Astrocyte (in vitro differentiated cells and primary cell): ENCODE results near the gene TMED6. TPM values are rescaled to one million over a fixed set of nuclear protein-coding genes. Genes with fewer than 3 reads are reported as not detected.

Experiments used
- DNase-seq: peaks from one replicate; pipeline ENCODE4 v3.0.0-alpha.2; 2010; ENCODE audit warnings: low read depth
- FAIRE-seq: peaks from 2 replicates; lab custom pipeline; 2011; peaks lifted over from hg19 to GRCh38; lab: Jason Lieb, UNC
- H2AFZ ChIP-seq: 2 replicates; pipeline ENCODE4 v1.6.0; 2012; ENCODE audit warnings: low read depth, low read length, inconsistent platforms
- H3K27ac ChIP-seq: 2 replicates; pipeline ENCODE4 v1.5.1; 2011; ENCODE audit warnings: low read depth, low read length, inconsistent platforms
- H3K27me3 ChIP-seq: 2 replicates; pipeline ENCODE4 v1.6.0; 2011; ENCODE audit warnings: low read length, inconsistent platforms; ENCODE audit not compliant: insufficient read depth
- H3K36me3 ChIP-seq: 2 replicates; pipeline ENCODE4 v1.5.1; 2011; ENCODE audit warnings: low read length, inconsistent platforms; ENCODE audit not compliant: insufficient read depth
- H3K4me1 ChIP-seq: 2 replicates; pipeline ENCODE4 v1.5.1; 2011; ENCODE audit warnings: low read length, inconsistent platforms; ENCODE audit not compliant: insufficient read depth
- H3K4me2 ChIP-seq: 2 replicates; pipeline ENCODE4 v1.6.0; 2012; ENCODE audit warnings: low read length, inconsistent platforms
- H3K4me3 ChIP-seq: 2 replicates; pipeline ENCODE4 v1.5.1; 2011; ENCODE audit warnings: low read depth, mild to moderate bottlenecking, low read length, inconsistent platforms; ENCODE audit not compliant: insufficient read depth
- H3K79me2 ChIP-seq: 2 replicates; pipeline ENCODE4 v1.6.0; 2012; ENCODE audit warnings: mild to moderate bottlenecking, low read length, inconsistent platforms; ENCODE audit not compliant: insufficient read depth
- H3K9ac ChIP-seq: 2 replicates; pipeline ENCODE4 v1.6.0; 2012; ENCODE audit warnings: mild to moderate bottlenecking, low read length, inconsistent platforms
- H3K9me3 ChIP-seq: 2 replicates; pipeline ENCODE4 v1.5.1; 2012; ENCODE audit warnings: low read depth, mild to moderate bottlenecking, low read length, inconsistent platforms; ENCODE audit not compliant: insufficient read depth
- H4K20me1 ChIP-seq: 2 replicates; pipeline ENCODE4 v1.6.0; 2012; ENCODE audit warnings: low read length, inconsistent platforms; ENCODE audit not compliant: insufficient read depth
- H3K27ac Mint-ChIP-seq: one replicate; pipeline ENCODE4 v1.8.0; 2021; ENCODE audit warnings: mild to moderate bottlenecking, mixed read lengths; ENCODE audit not compliant: unreplicated experiment
- H3K27me3 Mint-ChIP-seq: one replicate; pipeline ENCODE4 v1.8.0; 2021; ENCODE audit warnings: low read depth, mixed read lengths; ENCODE audit not compliant: unreplicated experiment
- H3K36me3 Mint-ChIP-seq: one replicate; pipeline ENCODE4 v1.8.0; 2021; ENCODE audit warnings: low read depth, mixed read lengths; ENCODE audit not compliant: unreplicated experiment
- H3K4me1 Mint-ChIP-seq: one replicate; pipeline ENCODE4 v1.8.0; 2021; ENCODE audit warnings: low read depth, mixed read lengths; ENCODE audit not compliant: unreplicated experiment
- H3K4me3 Mint-ChIP-seq: one replicate; pipeline ENCODE4 v1.8.0; 2021; ENCODE audit warnings: mild to moderate bottlenecking, moderate library complexity, mixed read lengths; ENCODE audit not compliant: unreplicated experiment
- H3K9me3 Mint-ChIP-seq: one replicate; pipeline ENCODE4 v1.8.0; 2021; ENCODE audit warnings: mild to moderate bottlenecking, mixed read lengths; ENCODE audit not compliant: unreplicated experiment
- CTCF ChIP-seq: IDR thresholded peaks from 2 replicates; pipeline ENCODE4 v1.5.1; 2011; ENCODE audit warnings: low read depth, mild to moderate bottlenecking, inconsistent platforms, low read length, moderate library complexity; ENCODE audit not compliant: insufficient read depth
- EZH2 ChIP-seq: IDR thresholded peaks from 2 replicates; pipeline ENCODE4 v1.6.1; 2012; ENCODE audit warnings: mild to moderate bottlenecking, low read length, inconsistent platforms; ENCODE audit not compliant: insufficient read depth
- total RNA-seq: library from RNA; stranded (reverse); gene quantifications from 2 replicates; pipeline ENCODE4 v1.2.1, GENCODE V29; 2021

Gene TMED6
- total RNA-seq, 1 donor from 2014 or later = 0.64 TPM

DNA sequence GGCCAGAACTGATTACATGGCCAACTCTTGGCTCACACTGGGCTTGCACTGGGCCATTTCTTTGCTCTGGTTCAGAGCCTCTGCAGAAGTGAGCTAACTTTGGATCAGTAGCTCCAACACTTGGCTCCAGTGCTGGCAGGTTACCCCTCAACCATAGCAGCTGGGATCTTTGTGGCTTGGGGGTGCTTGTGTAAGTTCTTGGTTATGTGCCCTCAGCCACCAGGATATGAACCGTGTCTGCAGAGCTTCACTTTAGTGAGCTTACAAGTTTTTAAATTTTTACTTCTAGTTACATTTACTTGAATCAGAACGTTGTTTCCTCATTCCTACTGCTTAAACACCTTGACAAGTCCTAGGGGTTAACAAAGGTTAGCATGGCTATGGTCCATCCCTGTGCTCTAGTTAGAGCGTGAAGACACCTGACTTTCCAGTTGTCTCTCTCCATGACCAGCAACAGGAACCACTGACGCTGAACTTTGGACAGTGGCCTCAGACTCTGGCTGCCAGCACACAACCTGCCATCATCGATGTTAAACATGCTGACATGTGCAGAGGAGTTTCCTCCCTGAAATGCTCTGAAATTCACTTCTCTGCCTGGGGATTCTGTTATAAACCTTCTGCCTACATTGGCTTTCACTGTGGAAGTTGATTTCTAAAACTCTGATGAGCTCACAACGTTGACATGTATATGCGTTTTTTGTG is 25.3 kb downstream of the TMED6 start:
- DNase-seq = no peak
- H3K36me3 ChIP-seq = peaks cover 49% of the 10 kb centered on the region
- H3K4me2 ChIP-seq = peak overlapping the region; percentile 17
- H3K4me3 ChIP-seq = no peak overlapping the region
- Mint-ChIP-seq H3K27ac (no peak overlapping the region), H3K36me3 (peaks cover 25% of the 10 kb centered on the region), H3K4me3 (peak overlapping the region; percentile 14), H3K4me1 (peaks cover 20% of the 10 kb centered on the region), H3K9me3 (no peaks in the 10 kb centered on the region), H3K27me3 (no peaks in the 10 kb centered on the region)
- peaks cover 28% of the 10 kb centered on the region for H3K4me1 ChIP-seq
- FAIRE-seq = no peak
- TF ChIP-seq CTCF = no peak
- TF ChIP-seq EZH2 = no peak
- H3K79me2 ChIP-seq = peaks cover 89% of the 10 kb centered on the region
- H3K27me3 ChIP-seq = no peaks in the 10 kb centered on the region
- no peak overlapping the region for H3K9ac ChIP-seq
- H3K27ac ChIP-seq = no peak overlapping the region
- H2AFZ ChIP-seq = no peak overlapping the region
- H4K20me1 ChIP-seq = peaks cover 77% of the 10 kb centered on the region
- H3K9me3 ChIP-seq = no peaks in the 10 kb centered on the region

- Histone ChIP-seq H3K27ac (no peak overlapping the region), H3K9me3 (no peaks in the 10 kb centered on the region), H3K9ac (no peak overlapping the region), H3K36me3 (peaks cover 52% of the 10 kb centered on the region), H2AFZ (no peak overlapping the region), H3K4me3 (no peak overlapping the region), H3K27me3 (no peaks in the 10 kb centered on the region), H3K4me2 (peak overlapping the region; percentile 17), H3K79me2 (peaks cover 91% of the 10 kb centered on the region), H3K4me1 (peaks cover 23% of the 10 kb centered on the region), H4K20me1 (peaks cover 83% of the 10 kb centered on the region)
- no peak for DNase-seq
- no peaks in the 10 kb centered on the region for H3K27me3 Mint-ChIP-seq
- FAIRE-seq = no peak
- TF ChIP-seq EZH2 = no peak
- no peak for TF ChIP-seq CTCF
- H3K4me1 Mint-ChIP-seq = peaks cover 18% of the 10 kb centered on the region
- peaks cover 29% of the 10 kb centered on the region for H3K36me3 Mint-ChIP-seq
- no peaks in the 10 kb centered on the region for H3K9me3 Mint-ChIP-seq
- no peak overlapping the region for H3K27ac Mint-ChIP-seq
- no peak overlapping the region for H3K4me3 Mint-ChIP-seq
These were observed 25.8 kb downstream of the TMED6 start for GRCh38 chr16:69325784-69326171.

- Histone ChIP-seq H3K4me3 (no peak overlapping the region), H3K9ac (no peak overlapping the region), H3K36me3 (peaks cover 55% of the 10 kb centered on the region), H3K9me3 (no peaks in the 10 kb centered on the region), H3K4me2 (no peak overlapping the region), H3K27me3 (no peaks in the 10 kb centered on the region), H3K4me1 (peaks cover 21% of the 10 kb centered on the region), H3K27ac (no peak overlapping the region), H3K79me2 (peaks cover 87% of the 10 kb centered on the region), H2AFZ (no peak overlapping the region), H4K20me1 (peaks cover 88% of the 10 kb centered on the region)
- no peaks in the 10 kb centered on the region for H3K27me3 Mint-ChIP-seq
- no peak overlapping the region for H3K4me3 Mint-ChIP-seq
- FAIRE-seq (no peak), DNase-seq (no peak)
- no peaks in the 10 kb centered on the region for H3K9me3 Mint-ChIP-seq
- no peak overlapping the region for H3K27ac Mint-ChIP-seq
- H3K36me3 Mint-ChIP-seq = peaks cover 30% of the 10 kb centered on the region
- no peak for TF ChIP-seq CTCF
- H3K4me1 Mint-ChIP-seq = peaks cover 18% of the 10 kb centered on the region
These were observed 26.9 kb downstream of the TMED6 start for GRCh38 chr16:69324585-69325253.
